D721Med (cell line): ENCODE results near the gene RAB3A.

Experiments
- DNase-seq: peaks from one replicate; pipeline ENCODE4 v3.0.0; 2011; ENCODE audit warnings: low spot score; ENCODE audit not compliant: insufficient read length
- FAIRE-seq: peaks from 2 replicates; lab custom pipeline; 2011; peaks lifted over from hg19 to GRCh38; lab: Jason Lieb, UNC
- CTCF ChIP-seq: IDR thresholded peaks from 2 replicates; pipeline ENCODE4 v1.5.1; 2012; ENCODE audit warnings: mild to moderate bottlenecking, control low read depth; ENCODE audit not compliant: insufficient read depth; ENCODE audit errors: missing control alignments

RAB3A gene

GRCh38 chr19:18196511-18196845 lies 7.4 kb downstream of the RAB3A start:
- no peak for FAIRE-seq
- no peak for DNase-seq
- TF ChIP-seq CTCF: no peak

GRCh38 chr19:18194554-18195238 lies 9.1 kb downstream of the RAB3A start:
- TF ChIP-seq CTCF: no peak
- no peak for FAIRE-seq
- peak; percentile 21 for DNase-seq

- DNase-seq (no peak), FAIRE-seq (no peak)
- TF ChIP-seq CTCF: no peak
These were observed 9.7 kb downstream of the RAB3A start for GRCh38 chr19:18194181-18194530.

GRCh38 chr19:18193388-18194180 lies 10.3 kb downstream of the RAB3A start:
- FAIRE-seq (no peak), DNase-seq (no peak)
- no peak for TF ChIP-seq CTCF

GRCh38 chr19:18192673-18193387 lies 11.0 kb downstream of the RAB3A start, which contains the start of gene MPV17L2:
MPV17L2 (plus strand) TSS chr19:18193218; CDS start chr19:18193282, 64 bp downstream.
- no peak for TF ChIP-seq CTCF
- peak; percentile 72 for DNase-seq
- peak; percentile 72 for FAIRE-seq

GRCh38 chr19:18191640-18192062 lies 12.2 kb downstream of the RAB3A start:
- no peak for TF ChIP-seq CTCF
- FAIRE-seq: no peak
- DNase-seq: no peak
